ENCODE data around the gene RDM1.

Gene RDM1

GRCh38 chr17:35909408-35909807, 21.2 kb downstream of the RDM1 start:
- Histone ChIP-seq H3K27me3 (ENCODE audit: insufficient read depth, poor library complexity, severe bottlenecking) (no peaks in the 10 kb centered on the region), H3K27ac (replicated peaks) (no peak overlapping the region), H3K4me3 (replicated peaks; ENCODE audit: insufficient read depth, low read length) (no peak overlapping the region)
- no peak for DNase-seq (ENCODE audit: low read depth in 1 of 2, low spot score in 1 of 2)
- TF ChIP-seq REST (IDR thresholded peaks at IDR 0.05; ENCODE audit: insufficient replicate concordance, low read depth) (no peak), POLR2AphosphoS5 (IDR thresholded peaks at IDR 0.05; ENCODE audit: low read depth) (no peak), CTCF (IDR thresholded peaks at IDR 0.05; ENCODE audit: insufficient read depth, low read length) (no peak), GABPA (IDR thresholded peaks at IDR 0.05; ENCODE audit: low read depth) (no peak), SPI1 (IDR thresholded peaks at IDR 0.05; ENCODE audit: borderline replicate concordance, low read depth) (no peak)

GRCh38 chr17:35907691-35908090, 22.9 kb downstream of the RDM1 start:
- no peak overlapping the region for H3K4me3 ChIP-seq (replicated peaks; ENCODE audit: insufficient read depth, low read length)
- no peak for DNase-seq (ENCODE audit: low read depth in 1 of 2, low spot score in 1 of 2)
- H3K27me3 ChIP-seq (ENCODE audit: insufficient read depth, poor library complexity, severe bottlenecking), result no peaks in the 10 kb centered on the region
- no peak overlapping the region for H3K27ac ChIP-seq (replicated peaks)
- TF ChIP-seq POLR2AphosphoS5 (IDR thresholded peaks at IDR 0.05; ENCODE audit: low read depth) (no peak), REST (IDR thresholded peaks at IDR 0.05; ENCODE audit: insufficient replicate concordance, low read depth) (no peak), SPI1 (IDR thresholded peaks at IDR 0.05; ENCODE audit: borderline replicate concordance, low read depth) (no peak)

GRCh38 chr17:35906926-35907637, 23.5 kb downstream of the RDM1 start:
- Histone ChIP-seq H3K27ac (replicated peaks) (no peak overlapping the region), H3K27me3 (ENCODE audit: insufficient read depth, poor library complexity, severe bottlenecking) (no peaks in the 10 kb centered on the region), H3K4me3 (replicated peaks; ENCODE audit: insufficient read depth, low read length) (no peak overlapping the region)
- no peak for DNase-seq (ENCODE audit: low read depth in 1 of 2, low spot score in 1 of 2)
- no peak for TF ChIP-seq POLR2AphosphoS5 (IDR thresholded peaks at IDR 0.05; ENCODE audit: low read depth)
- TF ChIP-seq SPI1 (IDR thresholded peaks at IDR 0.05; ENCODE audit: borderline replicate concordance, low read depth), result no peak
- TF ChIP-seq REST (IDR thresholded peaks at IDR 0.05; ENCODE audit: insufficient replicate concordance, low read depth), result no peak
- no peak for TF ChIP-seq CTCF (IDR thresholded peaks at IDR 0.05; ENCODE audit: insufficient read depth, low read length)
